Posterior vena cava (tissue), 2 donors: ENCODE results near the gene RBM22. TPM values are rescaled to one million over a fixed set of nuclear protein-coding genes. Genes with fewer than 3 reads are reported as not detected.

Experiments
- DNase-seq: peaks from one replicate; pipeline ENCODE4 v3.0.0-alpha.2; 2020; ENCODE audit warnings: low spot score
- intact Hi-C, 2 donors: fragments of 100-400 bp; cut with DNase I; formaldehyde crosslinking; loops; one replicate each; pipeline versions ENCODE4 v1.14.1 to v1.14.2; 2022 to 2023
- total RNA-seq, 2 donors: library from RNA; stranded (reverse); fragmentation: NEBNext Ultra II Directional; extraction: Animal tissue kit (Norgen Biotek cat#: 25700); gene quantifications; one replicate each; pipeline ENCODE4 v1.2.1, GENCODE V29; 2021
- donor health status: DM: yes; HTN: yes; CAD: no.
- donor health status: DM: yes; HTN: yes; CAD: no.

Gene RBM22
- total RNA-seq, 2 donors from 2014 or later = 27.8 to 27.9 TPM

DNA sequence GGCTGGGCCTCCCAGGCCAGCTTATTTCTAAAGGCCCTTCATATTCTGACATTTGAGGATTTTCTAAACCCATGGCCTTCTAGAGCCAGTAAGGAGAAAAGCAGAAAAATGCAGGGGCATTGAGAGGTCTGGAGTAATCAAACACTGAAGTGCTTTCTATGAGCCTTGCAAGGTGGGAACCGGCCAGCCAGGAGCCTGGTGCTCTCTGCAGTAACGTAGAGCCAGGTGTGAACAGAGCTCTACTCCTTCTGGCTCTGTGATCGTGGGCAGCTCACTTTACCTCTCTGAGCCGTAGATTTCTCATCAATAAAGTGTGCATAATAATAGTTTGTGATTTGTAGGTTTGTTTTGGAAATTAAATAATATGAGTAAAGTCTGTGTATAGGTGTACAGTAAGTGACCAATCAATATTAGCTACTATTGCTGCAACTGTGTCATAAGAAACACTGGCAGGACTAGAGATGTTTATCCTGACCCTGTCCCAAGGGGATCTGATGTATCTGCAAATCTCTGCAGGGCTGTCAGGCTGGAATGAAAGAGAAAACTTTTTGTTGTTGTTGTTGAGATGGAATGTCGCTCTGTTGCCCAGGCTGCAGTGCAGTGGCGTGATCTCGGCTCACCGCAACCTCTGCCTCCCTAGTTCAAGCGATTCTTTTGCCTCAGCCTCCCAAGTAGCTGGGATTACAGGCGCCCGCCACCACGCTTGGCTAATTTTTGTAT, 57.7 kb downstream of the RBM22 start:
- intact Hi-C loops = no loop called here
- DNase-seq = no peak

DNA sequence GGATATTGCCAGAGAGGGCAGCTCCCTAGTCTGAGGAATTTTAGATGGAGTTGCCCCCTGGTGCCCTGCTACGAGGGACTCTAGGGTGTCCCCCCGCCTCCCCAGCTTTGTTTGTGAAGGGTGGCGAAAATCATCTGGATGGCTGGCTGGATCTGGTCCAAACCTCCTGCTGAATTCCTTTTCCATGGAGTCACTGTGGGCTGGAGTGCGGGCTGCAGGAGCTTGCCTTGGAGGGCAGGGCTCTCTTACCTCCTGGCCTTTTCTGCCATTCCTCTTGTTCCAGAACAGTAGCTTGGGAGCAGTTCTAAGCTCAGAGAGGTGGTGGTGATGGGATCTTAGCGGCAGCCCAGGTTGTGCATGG, 58.3 kb downstream of the RBM22 start:
- intact Hi-C loops = no loop called here

DNA sequence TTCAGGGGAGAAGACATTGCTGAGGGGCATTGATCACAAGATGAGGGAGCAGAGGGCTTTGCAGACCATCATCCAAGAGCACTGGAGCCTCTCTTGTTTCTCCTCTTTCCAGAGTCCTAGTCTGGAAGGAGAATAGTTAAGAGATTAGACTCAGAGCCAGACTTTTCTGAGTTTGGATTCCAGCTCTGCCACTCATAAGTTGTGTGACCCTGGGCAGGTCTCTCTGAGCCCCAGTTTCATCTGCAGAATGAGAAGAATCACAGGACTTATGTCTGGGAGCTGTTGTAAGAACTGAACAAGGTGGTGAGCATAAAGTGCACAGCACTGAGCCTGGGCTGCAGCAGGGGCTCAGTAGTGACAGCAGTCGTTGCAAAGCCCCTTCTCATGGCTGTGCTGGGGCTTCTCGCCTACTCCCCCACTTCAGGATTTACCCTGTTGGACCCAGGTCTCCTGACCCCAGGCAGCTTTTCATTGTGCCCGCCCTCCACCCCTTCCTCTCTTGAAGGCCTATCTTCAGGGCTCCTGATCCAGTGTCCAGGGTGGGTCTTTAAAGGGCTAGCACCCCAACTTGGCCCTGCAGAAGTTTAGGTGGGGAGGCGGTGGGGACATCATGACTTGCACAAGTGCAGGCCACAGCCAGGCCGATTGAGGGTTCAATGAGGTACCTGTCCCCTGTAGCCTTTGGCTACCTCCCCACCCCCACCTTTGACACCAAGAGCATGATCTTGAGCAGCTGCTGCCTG, 58.9 kb downstream of the RBM22 start:
- intact Hi-C loops = no loop called here
- DNase-seq = no peak

More for the DNA sequence above, 58.3 kb downstream of the RBM22 start:
- DNase-seq = no peak

DNA sequence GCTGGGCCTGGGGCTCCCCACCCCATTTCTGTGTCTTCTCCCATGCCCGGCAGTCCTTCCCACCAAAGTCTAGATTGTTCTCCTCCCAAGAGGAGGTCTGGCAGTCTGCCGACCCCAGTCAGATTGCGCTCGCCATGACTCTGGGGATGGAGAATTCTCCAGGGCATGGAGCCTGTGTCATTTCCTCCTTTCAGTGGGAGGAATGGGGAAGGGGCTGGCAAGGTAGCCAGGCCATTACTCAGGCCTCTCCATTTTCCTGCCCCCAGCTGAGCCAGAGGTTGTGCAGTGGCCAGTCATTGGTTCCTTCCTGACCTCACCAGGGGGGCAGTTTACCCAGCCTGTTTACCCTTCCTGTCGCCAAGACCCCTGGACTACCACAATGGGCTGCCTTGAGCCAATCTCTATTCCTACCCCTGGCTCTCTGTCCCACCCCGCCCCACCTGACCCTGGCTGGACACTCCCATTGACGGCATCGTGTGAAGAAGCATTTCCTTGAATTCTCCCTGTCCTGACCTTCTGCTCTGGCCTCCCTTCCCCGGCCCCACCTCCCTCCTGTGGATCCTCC, 59.8 kb downstream of the RBM22 start:
- intact Hi-C loops = no loop called here
- peak; percentile 92 for DNase-seq

Other genes starting within 250 kb of the RBM22 start
- 10 to 100 TPM; 57.9 to 68.8 TPM for gene NDST1, start 192.9 kb downstream of the RBM22 start, total RNA-seq
- 100 to 1,000 TPM; 183 to 218 TPM for gene SYNPO, start 60.4 kb downstream of the RBM22 start, total RNA-seq
- gene MYOZ3, start 39.8 kb downstream of the RBM22 start, total RNA-seq = 1 to 10 TPM in 1 of 2 donors, under 1 TPM in 1; 0.57 to 1.3 TPM
- gene DCTN4, start 58.0 kb upstream of the RBM22 start, total RNA-seq = 10 to 100 TPM; 58.7 to 61.6 TPM
- 10 to 100 TPM; 22.9 to 32.5 TPM for gene SMIM3, start 77.7 kb upstream of the RBM22 start, total RNA-seq
- gene IRGM, start 145.5 kb upstream of the RBM22 start, total RNA-seq = not detected
- gene ZNF300, start 203.9 kb upstream of the RBM22 start, total RNA-seq = 1 to 10 TPM; 4.8 to 5.5 TPM